PC-9 (cell line): Measurements from ENCODE around the gene DNM1. TPM values are rescaled to one million over a fixed set of nuclear protein-coding genes. Genes with fewer than 3 reads are reported as not detected.

Source experiments
- BruUV-seq: library from RNA; stranded (reverse); fragments of 400-500 nt; replicated peaks from 2 replicates; lab custom pipeline; 2021; lab: Mats Ljungman, UMichigan
- CTCF ChIA-PET: fragments of 300-600 bp; sonication (Branson Sonifier 250); formaldehyde crosslinking; loops from one replicate; lab custom pipeline; 2022; ENCODE audit warnings: antibody characterized with exemption; lab: Charles Lee
- POLR2A ChIA-PET: fragments of 300-600 bp; sonication (Branson Sonifier 250); formaldehyde crosslinking; loops from one replicate; lab custom pipeline; 2022; ENCODE audit warnings: antibody characterized with exemption; ENCODE audit not compliant: unreplicated experiment; lab: Charles Lee
- DNase-seq, 2 experiments: peaks; one replicate each; pipeline versions ENCODE4 v3.0.0 to v3.0.0-alpha.2; 2015 to 2022; ENCODE audit warnings: mixed read lengths in 1 of 2
- H2AFZ ChIP-seq: fragments of 200-600 bp; sonication (generic); 2 replicates; pipeline ENCODE4 v1.8.1; 2017; ENCODE audit warnings: antibody characterized with exemption
- H3F3A ChIP-seq: fragments of 200-600 bp; sonication (generic); 2 replicates; pipeline ENCODE4 v1.8.1; 2017; ENCODE audit warnings: antibody characterized with exemption, mild to moderate bottlenecking, low read depth; ENCODE audit not compliant: insufficient read depth
- H3K27ac ChIP-seq: fragments of 200-600 bp; sonication (generic); 2 replicates; pipeline ENCODE4 v1.6.1; 2016; ENCODE audit warnings: mixed run types
- H3K27me3 ChIP-seq: fragments of 200-600 bp; sonication (generic); 2 replicates; pipeline ENCODE4 v1.6.1; 2016; ENCODE audit warnings: low read depth, mixed run types; ENCODE audit not compliant: insufficient read depth
- H3K36me3 ChIP-seq: fragments of 200-600 bp; sonication (generic); 2 replicates; pipeline ENCODE4 v1.6.1; 2016; ENCODE audit warnings: low read depth, mixed run types
- H3K4me1 ChIP-seq: fragments of 200-600 bp; sonication (generic); replicated peaks from 2 replicates; pipeline ENCODE4 v1.6.1; 2016; ENCODE audit warnings: mixed run types; ENCODE audit not compliant: insufficient read depth
- H3K4me2 ChIP-seq: fragments of 200-600 bp; sonication (generic); 2 replicates; pipeline ENCODE4 v1.6.1; 2017; ENCODE audit warnings: mixed run types
- H3K4me3 ChIP-seq: fragments of 200-600 bp; sonication (generic); 2 replicates; pipeline ENCODE4 v1.6.1; 2016; ENCODE audit warnings: mixed run types
- H3K79me2 ChIP-seq: fragments of 200-600 bp; sonication (generic); 2 replicates; pipeline ENCODE4 v1.6.1; 2017; ENCODE audit warnings: low read depth, mixed run types
- H3K9me2 ChIP-seq: fragments of 200-600 bp; sonication (generic); 2 replicates; pipeline ENCODE4 v1.8.1; 2017; ENCODE audit warnings: mild to moderate bottlenecking; ENCODE audit not compliant: insufficient read depth
- H3K9me3 ChIP-seq: fragments of 200-600 bp; sonication (generic); 2 replicates; pipeline ENCODE4 v1.8.1; 2016; ENCODE audit warnings: low read depth; ENCODE audit not compliant: insufficient read depth
- H4K20me1 ChIP-seq: fragments of 200-600 bp; sonication (generic); 2 replicates; pipeline ENCODE4 v1.8.1; 2017; ENCODE audit not compliant: insufficient read depth
- CTCF ChIP-seq: fragments of 200-600 bp; sonication (generic); conservative IDR thresholded peaks from 2 replicates; pipeline ENCODE4 v1.6.1; 2017; ENCODE audit warnings: mixed run types, antibody characterized with exemption, mild to moderate bottlenecking, moderate library complexity
- EZH2 ChIP-seq: fragments of 200-600 bp; sonication (generic); IDR thresholded peaks from 2 replicates; pipeline ENCODE4 v1.8.0; 2017; ENCODE audit warnings: antibody characterized with exemption, low read depth
- intact Hi-C: fragments of 100-400 bp; cut with micrococcal nuclease; formaldehyde crosslinking; loops from one replicate; pipeline ENCODE4 v1.10.0; 2022; ENCODE audit not compliant: unreplicated experiment
- total RNA-seq: library from RNA; stranded (reverse); gene quantifications from 2 replicates; pipeline ENCODE4 v1.2.3, GENCODE V29; 2021

Gene DNM1
- total RNA-seq, 1 experiment from 2014 or later = 134 TPM

DNA sequence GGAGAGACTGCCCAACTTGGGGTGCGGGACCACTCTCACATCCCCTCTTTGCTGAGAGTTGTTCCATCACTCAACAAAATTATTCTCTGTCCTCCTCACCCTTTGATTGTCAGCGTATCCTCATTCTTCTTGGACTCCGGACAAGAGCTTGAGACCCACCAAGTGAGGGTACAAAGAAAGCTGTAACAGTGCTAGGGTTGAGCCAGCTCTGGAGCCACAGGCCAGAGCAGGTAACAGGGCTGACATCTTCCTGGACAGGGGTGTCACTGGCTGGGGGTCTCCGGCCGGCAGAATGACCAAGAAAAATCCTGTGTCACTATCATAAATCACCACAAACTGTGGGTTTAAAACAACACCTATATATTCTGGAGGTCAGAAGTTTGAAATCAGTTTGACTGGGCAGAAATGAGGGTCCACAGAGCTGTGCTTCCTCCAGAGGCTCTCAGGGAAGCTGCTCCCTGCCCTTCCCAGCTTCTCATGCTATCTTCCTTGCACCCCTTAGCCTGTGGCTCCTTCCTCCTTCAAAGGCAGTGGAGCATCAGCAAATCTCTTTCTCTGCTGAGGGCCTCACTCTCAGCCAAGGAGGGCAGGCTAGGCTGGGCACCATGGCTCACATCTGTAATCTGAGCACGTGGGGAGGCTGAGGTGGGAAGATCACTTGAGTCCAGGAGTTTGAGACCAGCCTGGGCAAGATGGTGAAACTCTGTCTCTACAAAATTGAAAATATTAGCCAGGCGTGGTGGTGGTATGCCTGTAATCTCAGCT is 47.3 kb upstream of the DNM1 start:
- Histone ChIP-seq H3K4me1 (0 out of 2 replicates have a peak, but pooled peaks cover 16% of the 10 kb centered on the region), H3K27ac (no peak overlapping the region), H3K27me3 (no peaks in the 10 kb centered on the region), H3K36me3 (no peaks in the 10 kb centered on the region), H3K4me3 (no peak overlapping the region), H3F3A (peaks cover 55% of the 10 kb centered on the region), H4K20me1 (peaks cover 21% of the 10 kb centered on the region), H3K4me2 (no peak overlapping the region), H3K9me3 (no peaks in the 10 kb centered on the region), H3K79me2 (peaks cover 8% of the 10 kb centered on the region), H3K9me2 (no peaks in the 10 kb centered on the region), H2AFZ (no peak overlapping the region)
- CTCF ChIA-PET = no interaction called here
- DNase-seq = peak in 1 of 2 experiments; percentile 27
- intact Hi-C loops = no loop called here
- TF ChIP-seq EZH2 = no peak
- TF ChIP-seq CTCF = no peak
- no TSS peak for BruUV-seq
- POLR2A ChIA-PET = interaction anchor here (0.6 to 0.7 kb wide), 2 partner anchors 53 to 508 kb away, joined by 3 to 8 read pairs; no protein-coding TSS in a partner anchor

DNA sequence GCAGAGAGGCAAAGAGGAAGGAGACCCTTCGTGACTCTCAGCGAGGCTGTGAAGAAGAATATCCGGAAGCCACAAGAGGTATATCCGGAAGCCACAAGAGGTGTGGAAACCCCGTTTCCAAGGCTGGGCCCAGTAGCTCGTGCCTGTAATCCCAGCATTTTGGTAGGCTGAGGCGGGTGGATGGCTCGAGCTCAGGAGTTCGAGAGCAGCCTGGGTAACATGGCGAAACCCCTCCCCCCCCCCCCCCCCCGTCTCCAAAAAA is 43.7 kb upstream of the DNM1 start:
- Histone ChIP-seq H3K9me2 (no peaks in the 10 kb centered on the region), H3K79me2 (0 out of 2 replicates have a peak, but pooled peaks cover 5% of the 10 kb centered on the region), H3K4me2 (peak overlapping the region; percentile 81), H3K27me3 (no peaks in the 10 kb centered on the region), H3K4me1 (0 out of 2 replicates have a peak, but pooled peaks cover 9% of the 10 kb centered on the region), H4K20me1 (no peaks in the 10 kb centered on the region; the same call in 1 of the 2 replicates), H3K4me3 (peak overlapping the region; percentile 48), H3K27ac (peak overlapping the region; percentile 69), H3F3A (peaks cover 25% of the 10 kb centered on the region; the same call in 1 of the 2 replicates), H3K9me3 (no peaks in the 10 kb centered on the region), H3K36me3 (no peaks in the 10 kb centered on the region), H2AFZ (peak overlapping the region; percentile 77)
- intact Hi-C loops = loop anchor here (1.0 kb wide), 1 partner anchor 9 kb away; no protein-coding TSS in a partner anchor
- ChIA-PET CTCF (interaction anchor here (0.6 to 1.2 kb wide), 2 partner anchors 8 to 182 kb away, joined by 3 read pairs; no protein-coding TSS in a partner anchor), POLR2A (interaction anchor here (0.5 to 1.2 kb wide), 5 partner anchors 9 to 116 kb away, joined by 3 to 11 read pairs (median 7); no protein-coding TSS in a partner anchor)
- no peak for TF ChIP-seq CTCF
- no peak for TF ChIP-seq EZH2
- DNase-seq = peak; percentile 47 to 53
- TSS peak; percentile 99 for BruUV-seq

- Histone ChIP-seq H3K9me2 (no peaks in the 10 kb centered on the region), H3K9me3 (no peaks in the 10 kb centered on the region), H3K4me2 (peak within 1 kb of the TSS; percentile 84), H4K20me1 (no peaks in the 10 kb centered on the region; the same call in 1 of the 2 replicates), H3F3A (peaks cover 19% of the 10 kb centered on the region; the same call in 1 of the 2 replicates), H3K27me3 (no peaks in the 10 kb centered on the region), H3K4me3 (peak within 1 kb of the TSS; percentile 90), H3K79me2 (0 out of 2 replicates have a peak, but pooled peaks cover 5% of the 10 kb centered on the region), H2AFZ (peak within 1 kb of the TSS; percentile 80), H3K27ac (peak within 1 kb of the TSS; percentile 69), H3K4me1 (0 out of 2 replicates have a peak, but pooled peaks cover 9% of the 10 kb centered on the region), H3K36me3 (no peaks in the 10 kb centered on the region)
- no peak for TF ChIP-seq EZH2
- no peak for TF ChIP-seq CTCF
- CTCF ChIA-PET = interaction anchor here (0.6 to 1.2 kb wide), 2 partner anchors 9 to 182 kb away, joined by 3 read pairs; no protein-coding TSS in a partner anchor
- peak; percentile 75 to 99 for DNase-seq
- no TSS peak for BruUV-seq
- intact Hi-C loops = loop anchor here (1.0 to 2.0 kb wide), 3 partner anchors 10 to 32 kb away; no protein-coding TSS in a partner anchor
- POLR2A ChIA-PET = interaction anchor here (0.5 to 1.2 kb wide), 11 partner anchors 9 to 263 kb away, joined by 3 to 15 read pairs (median 5); no protein-coding TSS in a partner anchor
Observed at GRCh38 chr9:128159784-128160602, 43.2 kb upstream of the DNM1 start, which contains the start of gene BBLN. Gene BBLN (plus strand): TSS chr9:128160265. CDS start chr9:128160408, 143 bp downstream.
